ENCODE measurements around the gene PGS1.

Gene PGS1

DNA sequence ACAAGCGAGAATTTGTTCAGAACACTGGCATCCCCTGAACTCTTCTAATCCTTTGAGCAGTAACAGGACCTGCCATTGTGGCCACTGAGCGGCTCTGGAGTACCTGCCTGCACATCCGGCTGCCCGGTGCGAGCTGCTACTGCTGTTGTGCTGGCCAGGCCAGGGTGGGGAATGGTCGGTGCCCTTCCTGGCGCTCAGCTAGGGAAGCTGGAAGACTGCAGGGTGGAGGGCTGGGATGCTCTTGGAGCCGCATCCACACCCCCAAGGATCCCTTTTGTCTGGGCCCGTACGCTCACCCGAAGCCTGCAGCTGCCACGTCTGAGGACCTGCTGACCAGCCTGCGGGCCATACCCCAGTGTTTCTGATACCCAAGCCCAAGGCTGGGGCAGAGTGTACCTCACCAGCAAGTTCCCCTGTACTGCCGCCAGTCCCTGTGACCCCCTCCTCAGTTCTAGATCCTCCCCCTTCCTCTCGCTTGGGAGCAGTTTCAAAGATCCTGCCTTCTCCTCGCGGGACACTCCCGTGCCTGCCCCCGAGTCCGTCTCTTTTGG lies 49.7 kb downstream of the PGS1 start:
- no peak for DNase-seq

DNA sequence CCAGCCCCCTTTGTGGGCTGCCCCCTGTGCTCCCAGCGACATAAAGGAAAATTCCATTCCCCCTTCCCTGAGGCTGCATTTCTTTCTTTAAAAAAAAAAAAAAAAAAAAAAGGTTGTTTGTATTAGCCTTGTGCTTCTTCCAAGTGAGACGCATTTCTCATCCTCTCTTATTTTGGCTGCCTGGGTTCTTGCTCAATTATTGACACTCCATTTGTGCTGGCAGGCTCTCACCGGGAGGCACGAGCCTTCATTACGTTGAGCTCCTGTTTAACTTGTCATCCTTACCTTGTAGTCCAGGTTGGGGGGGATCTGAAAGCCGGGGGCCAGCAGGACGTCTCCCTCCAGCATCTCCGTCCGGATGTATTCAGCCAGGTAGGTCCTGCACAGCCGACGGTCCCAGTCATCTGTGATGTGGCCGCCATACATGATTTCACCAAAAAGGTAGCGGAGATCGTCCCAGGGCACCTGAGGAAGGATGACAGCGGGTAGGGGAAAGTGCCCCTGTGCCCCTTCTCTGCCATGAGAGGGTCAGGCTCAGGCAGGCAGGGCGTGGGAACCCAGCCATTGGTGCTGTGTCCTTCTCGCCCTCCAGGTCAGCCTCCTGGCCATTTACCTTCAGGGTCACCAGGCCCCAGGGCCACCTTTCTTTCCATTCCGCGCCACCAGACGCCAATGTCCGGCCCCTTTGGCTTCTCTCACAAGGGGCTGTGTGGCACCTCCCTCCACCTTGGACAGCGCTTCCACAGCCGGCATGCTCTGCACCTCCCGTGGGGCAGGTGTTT lies 50.6 kb downstream of the PGS1 start:
- DNase-seq = no peak

DNA sequence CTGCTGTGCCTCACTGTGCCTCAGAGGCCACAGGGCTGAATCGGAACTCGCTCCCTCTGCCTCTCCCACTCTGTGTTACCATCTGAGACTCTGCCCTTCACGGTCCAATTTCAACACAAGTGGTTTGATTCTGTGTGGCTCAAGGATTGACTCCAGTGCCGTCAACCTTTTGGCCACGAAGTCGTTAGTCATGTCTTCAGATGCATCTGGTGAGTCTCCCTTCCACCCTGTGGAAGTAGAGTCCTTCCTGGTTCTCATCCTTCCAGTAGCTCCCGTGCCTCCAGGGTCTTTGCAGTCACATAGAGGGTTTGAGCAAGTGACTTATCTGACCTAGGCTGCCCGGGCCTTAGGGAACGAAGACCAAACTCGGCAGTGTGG lies 51.2 kb downstream of the PGS1 start:
- DNase-seq = no peak

DNA sequence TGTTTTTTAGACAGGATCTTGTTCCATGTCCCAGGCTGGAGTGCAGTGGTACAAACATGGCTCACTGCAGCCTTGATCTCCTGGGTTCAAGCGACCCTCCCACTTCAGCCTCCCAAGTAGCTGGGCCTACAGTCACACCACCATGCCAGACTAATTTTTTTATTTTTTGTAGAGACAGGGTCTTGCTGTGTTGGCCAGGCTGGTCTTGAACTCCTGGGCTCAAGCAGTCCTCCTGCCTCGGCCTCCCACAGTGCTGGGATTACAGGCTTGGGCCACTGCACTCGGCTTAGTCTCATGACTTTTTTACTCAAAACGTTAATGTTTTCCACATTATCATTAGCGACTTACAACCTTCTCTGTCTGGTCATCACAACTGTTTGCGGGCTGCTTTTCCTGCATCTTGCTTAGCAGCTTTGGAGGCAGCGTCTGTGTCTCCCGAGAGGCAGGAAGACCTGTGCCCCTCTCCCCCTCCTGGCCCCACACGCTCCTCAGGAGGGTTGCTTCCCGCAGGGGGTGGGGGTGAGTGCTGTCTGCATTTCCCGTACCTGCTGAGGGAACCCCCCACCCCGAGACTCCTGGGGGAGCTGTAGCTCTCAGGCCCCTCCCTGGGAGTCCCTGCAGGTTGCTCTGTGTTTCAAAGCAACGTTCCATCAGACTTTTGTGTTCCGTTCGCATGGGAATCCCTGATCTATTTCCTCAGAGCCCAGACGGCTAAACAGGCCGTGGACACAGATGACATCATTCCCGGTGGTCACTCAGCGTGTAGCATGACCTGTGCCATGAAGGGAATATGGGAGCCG lies 52.6 kb downstream of the PGS1 start:
- no peak for DNase-seq

DNA sequence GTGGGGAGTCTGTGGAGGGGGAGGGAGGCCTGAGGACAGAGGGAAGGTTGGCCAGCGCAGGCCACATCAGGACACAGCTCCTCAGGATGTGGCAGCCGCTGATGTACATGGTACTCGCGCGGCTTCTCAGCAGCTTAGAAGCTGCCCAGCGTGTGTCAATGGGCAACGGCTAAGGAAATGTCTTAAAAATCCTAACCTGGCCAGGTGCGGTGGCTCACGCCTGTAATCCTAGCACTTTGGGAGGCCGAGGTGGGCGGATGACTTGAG lies 53.2 kb downstream of the PGS1 start:
- no peak for DNase-seq

DNA sequence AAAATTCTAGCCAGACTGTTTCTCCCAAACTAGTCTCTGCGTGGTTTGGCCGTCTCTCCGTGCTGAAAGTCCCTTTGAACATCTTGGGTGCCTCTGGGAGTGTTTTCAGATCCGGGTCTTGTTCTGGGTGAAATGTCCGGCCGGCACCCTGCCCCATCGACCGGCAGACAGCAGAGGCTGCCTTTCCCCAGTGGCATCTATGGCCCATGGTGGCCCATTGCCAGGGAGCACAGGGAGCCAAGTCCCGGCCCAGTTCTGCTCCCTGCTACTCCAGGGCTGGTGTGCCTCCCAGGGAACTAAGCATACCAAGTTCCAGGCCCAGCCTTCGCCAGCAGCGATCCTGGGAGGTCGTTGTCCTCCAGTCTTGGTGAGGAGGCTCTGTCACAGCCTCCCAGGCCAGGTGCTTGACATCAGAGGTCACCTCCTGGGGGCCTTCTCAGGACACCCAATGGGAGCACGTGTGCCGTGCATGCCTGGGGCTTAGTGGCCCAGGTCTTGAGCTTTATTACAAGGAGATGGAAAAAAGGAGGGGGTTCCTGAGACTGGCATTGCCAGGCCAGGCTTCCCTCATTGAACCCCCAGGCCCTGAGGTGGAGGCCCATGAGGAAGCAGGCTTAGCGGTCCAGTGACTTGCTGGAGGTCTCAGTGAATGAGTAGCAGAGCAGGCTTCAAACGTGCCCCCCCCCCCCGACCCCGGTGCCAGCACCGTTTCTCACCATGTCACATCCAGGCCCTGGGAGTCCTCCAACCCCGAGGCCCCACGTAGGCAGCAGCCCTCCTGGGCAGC lies 54.0 kb downstream of the PGS1 start:
- no peak for DNase-seq

DNA sequence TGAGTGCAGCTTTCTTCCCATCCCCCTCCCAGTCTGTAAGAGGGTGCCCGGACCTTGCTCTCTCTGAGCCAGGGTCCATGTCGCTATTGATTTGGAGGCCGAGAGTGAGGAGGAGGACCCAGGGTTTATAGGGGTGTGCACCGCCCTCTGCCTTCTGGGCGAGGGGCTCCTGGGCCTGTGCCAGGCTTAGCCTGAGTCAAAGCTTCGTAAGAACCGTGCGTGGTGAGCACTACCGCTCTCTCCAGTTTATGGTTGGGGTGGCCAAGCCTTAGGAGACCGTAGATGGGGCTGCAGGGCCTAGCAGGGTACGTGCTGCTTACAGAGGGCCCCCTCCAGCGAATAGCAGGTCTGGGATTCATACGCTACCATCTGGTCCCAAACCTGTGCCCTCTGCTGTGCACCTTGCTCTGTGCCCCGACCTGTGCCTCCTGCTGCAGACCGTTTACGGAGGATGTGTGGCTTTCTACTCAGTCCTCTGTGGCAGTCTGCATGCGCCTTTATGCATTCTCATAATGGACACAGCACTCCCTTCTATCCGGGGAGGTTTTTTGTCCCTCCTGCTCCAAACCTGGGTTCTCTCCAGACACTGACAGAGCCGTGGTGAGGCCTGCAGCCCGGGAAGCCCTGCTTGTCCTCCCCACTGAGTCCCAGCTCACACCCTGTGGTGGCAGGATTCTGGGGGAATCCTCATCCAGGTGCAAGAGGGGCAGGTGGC lies 54.7 kb downstream of the PGS1 start:
- DNase-seq = no peak

DNA sequence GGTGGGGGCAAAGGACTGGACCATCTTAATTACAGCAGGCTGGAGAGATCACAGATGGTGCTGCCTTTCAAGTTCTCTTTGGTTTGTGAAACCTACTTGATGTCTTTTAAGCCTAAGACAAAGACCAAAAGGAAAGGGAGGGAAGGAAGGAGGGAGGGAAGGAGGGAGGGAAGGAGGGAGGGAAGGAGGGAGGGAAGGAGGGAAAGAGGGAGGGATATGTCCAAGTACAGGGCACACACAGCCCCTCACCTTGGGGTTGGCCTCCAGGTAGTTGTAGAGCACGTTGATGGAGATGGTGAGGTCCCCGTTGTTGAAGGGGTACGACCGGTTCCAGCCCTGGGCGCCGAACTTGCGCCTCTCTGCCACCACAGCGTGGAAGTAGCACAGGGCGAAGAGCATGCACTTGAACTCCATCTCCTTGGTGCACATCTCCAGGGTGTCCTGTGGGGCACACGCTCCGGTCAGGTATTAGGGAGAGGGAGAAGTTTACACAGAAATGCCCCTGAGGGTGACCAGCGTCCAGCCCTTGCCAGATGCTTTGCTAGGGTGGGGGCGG lies 55.4 kb downstream of the PGS1 start:
- no peak for DNase-seq

DNA sequence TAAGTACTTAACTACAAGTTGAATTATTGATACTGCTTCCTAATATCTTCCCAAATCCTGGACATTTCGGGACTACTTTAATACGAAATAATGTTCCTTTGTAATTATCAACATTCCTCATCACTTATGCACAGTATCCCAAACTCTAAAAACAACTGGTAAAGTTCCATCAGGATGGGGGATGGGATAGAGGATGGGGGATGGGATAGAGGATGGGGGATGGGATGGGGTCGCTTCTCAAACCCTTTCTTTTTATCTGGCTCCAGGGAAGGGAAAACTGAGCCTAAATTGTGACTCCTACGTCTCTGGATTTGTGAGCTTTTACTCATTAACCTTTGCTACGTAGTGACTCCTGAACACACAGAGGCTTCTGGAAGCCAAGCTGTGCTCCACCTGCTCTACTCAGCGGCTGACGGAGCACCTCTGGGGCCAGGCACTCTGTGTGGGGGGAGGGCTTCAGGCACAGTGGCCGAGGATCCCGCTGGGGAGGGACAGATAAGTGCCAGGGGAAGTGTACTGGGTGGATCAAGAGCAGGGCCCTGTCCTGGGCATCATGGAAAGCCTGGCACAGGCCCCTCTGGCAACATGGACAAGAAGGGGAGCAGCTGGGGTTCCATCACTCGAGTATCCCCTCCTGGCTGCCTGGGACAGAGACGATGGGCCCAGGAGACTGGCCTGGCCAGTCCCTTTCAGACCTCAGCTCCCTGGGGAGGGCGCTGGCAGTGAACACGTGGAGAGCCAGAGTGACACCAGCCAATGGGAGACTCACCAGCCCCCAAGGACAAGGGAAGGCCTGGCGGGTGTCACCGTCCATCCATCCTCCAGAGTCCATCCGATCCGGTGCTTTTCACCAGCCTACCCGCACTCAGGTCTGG lies 56.2 kb downstream of the PGS1 start:
- DNase-seq = no peak

DNA sequence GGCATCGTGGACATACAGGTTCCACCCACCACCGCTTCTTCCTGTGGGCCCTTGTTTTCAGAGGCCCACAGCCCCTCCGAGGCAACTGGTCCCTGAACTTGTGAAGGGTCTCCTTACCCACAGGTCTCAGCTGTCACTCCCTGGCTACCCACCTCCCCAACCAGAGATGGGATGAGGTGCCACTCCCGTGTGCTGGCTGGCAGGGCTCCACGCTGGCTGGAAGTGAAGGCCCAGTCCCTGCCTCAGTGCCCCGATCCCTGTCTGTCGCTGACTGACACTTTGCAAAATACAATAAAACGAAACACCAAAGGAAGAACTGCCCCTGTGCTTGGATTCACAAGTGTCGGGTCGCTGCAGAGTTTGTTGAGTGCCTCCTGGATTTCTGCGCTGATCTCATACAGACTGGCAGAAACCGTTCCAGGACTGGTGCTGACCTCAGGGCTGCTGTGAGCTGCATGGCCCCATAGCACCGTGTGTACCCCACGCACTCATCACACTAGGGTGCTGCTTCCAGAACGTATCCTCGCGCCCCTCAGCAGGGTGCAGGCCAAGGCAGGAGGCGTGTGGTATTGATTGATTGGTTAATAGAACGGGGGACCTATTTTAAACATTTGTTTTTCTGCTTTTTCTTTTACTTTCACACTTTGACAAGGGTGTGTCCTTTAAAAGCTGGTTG lies 57.0 kb downstream of the PGS1 start:
- no peak for DNase-seq

DNA sequence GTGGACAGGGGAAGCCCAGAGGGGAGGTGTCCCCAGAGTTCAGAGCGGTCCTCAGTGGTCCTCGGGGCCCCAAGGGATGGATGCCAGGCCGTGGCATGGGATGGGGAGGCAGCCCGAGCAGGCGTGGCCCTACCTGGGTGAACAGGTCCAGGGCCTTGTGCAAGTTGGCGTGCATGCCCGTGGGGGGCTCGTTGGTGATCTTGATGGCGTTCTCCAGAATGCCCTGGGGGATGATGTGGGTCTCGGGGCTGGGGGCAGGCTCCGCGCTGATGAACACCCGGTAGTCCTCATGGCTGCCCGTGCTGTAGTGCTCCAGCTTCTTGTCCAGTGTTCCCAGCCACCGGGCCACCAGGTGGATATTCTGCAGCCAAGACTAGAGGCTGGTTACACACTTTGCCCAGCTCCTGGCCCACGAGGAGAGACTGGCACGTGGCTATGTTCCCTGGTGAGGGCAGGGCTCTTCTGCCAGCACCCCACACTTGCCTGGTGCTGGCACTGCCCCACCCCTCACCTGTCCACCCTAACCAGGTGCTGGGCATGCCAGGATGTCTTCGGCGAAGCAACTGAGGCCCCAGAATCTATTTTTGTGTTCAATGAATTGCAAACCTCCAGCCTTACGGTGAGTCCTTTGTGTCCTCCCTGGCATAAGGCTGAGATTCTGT lies 59.2 kb downstream of the PGS1 start:
- DNase-seq = no peak

DNA sequence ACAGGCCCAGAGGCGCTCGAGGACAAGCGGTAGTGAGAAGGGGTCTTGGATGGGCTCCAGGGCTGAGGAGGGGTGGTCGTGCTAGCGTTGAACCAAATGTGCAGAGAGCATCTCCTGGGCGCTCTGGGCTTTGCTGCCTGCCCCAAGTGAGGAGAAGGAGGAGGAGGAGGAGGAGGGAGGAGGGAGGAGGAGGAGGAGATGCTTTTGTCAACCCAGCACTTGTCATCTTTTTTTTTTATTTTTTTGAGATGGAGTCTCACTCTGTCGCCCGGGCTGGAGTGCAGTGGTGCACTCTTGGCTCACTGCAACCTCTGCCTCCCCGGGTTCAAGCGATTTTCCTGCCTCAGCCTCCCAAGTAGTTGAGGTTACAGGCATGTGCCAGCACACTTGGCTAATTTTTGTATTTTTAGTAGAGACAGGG lies 59.8 kb downstream of the PGS1 start:
- DNase-seq = no peak

DNA sequence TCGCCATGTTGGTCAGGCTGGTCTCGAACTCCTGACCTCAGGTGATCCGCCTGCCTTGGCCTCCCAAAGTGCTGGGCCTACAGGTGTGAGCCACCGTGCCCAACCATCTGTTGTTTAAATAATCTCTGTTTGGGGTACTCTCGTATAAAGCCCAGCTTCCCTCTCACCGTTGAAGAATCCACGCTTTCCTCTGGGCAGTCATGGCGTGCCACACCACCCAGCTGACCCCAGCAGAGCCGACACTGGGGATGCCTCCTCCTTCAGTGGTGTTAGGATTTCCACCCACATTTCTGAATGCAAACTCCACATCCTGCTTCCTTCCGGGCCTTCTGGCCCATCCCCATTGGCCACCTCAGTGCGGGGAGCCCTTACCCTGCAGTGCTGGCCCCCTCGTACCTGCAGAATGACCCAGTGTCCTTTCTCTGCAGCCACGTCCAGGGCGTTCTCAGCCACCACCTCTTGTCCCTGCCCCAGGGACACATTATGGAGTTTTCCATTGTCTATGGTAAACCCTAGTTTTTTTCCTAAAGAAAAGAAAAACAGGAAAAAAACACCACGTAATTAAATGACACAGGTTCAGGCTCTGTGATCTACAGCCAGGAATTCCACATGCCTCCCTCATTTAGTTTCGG lies 60.4 kb downstream of the PGS1 start:
- no peak for DNase-seq

DNA sequence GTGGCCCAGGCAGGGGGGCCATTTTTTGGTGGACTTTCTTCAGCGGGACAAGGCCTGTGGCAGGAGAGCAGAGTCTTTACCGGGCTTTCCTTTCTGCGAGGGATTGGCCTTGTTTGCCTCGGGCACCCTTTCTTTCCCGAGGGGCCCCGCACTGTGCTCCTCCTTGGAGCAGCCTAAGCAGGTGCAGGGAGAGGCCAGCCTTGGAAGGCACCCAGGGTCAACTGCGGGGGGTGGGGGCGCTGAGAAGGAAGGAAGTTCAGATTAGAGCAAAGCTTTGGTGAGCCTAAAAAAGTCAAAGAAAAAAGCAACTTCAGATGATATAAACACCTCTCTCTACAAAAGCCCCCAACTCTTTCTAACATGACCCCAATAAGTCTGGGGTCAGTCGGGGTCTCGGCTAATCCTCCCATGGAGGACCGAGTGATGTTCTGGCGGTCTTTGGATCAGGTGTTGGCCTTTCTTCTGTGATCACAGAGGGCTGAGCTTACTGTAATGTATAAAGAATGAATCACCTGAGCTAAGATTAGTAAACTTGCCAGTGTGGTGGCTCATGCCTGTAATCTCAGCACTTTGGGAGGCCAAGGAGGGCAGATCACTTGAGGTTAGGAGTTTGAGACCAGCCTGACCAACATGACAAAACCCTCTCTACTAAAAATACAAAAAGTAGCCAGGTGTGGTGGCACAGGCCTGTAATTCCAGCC lies 63.0 kb downstream of the PGS1 start:
- DNase-seq = no peak

DNA sequence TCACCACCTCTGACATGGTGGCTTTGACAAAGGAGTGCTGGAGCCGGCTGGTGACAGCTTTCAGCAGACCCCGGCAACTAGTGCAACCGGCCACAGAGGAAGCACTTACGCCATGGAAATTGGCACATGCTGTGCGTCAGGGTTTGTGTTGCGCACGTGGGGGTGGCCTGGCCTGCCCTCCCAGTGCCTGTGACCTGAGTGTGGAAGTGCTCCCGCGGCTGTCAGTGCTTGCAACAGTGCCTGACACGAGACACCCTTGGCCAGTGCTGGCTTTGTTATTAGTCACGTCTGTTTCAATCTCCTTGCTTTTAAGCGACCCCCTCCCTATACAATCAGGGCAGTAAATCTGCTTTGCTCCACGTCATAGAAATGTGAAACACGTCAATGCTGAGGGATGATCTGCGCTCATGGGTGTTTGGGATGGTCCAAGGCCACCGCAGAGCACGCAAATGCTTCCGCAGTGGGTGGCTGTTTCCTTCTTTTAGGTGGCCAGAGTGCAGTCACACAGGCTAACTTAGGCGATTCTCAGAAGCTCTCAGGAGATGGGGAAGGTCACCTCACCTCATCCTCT lies 64.3 kb downstream of the PGS1 start:
- no peak for DNase-seq

DNA sequence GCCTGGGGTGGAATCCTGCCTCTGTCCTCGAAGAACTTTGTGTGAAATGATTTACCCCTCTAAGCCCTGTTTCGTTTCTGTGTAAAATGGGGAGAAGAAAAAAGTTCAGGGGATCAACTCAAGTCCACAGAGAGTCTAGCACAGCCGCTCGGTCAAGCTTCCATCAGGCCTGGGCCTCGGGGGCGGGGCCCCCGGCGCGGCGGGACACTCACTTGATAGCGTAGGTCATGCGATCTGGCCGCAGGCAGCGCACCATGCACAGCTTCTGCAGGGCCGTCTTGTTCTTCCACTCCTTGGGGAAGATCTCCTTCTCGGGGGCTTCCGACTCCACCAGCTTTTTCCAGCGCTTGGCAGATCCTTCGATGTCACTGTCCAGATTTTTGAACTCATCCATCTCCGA lies 65.9 kb downstream of the PGS1 start:
- DNase-seq = no peak

DNA sequence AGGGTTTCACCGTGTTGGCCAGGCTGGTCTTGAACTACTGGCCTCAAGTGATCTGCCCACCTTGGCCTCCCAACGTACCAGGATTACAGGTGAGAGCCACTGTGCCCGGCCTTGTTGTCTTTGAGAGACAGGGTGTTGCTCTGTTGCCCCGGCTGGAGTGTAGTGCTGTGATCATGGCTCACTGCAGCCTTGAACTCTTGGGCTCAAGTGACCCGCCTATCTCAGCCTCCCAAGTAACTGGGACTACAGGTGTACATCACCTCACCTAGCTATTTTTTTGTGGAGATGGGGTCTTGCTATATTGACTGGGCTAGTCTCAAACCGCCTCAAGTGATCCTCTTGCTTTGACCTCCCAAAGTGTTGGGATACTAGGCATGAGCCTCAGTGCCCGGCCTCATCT lies 68.4 kb downstream of the PGS1 start:
- no peak for DNase-seq

DNA sequence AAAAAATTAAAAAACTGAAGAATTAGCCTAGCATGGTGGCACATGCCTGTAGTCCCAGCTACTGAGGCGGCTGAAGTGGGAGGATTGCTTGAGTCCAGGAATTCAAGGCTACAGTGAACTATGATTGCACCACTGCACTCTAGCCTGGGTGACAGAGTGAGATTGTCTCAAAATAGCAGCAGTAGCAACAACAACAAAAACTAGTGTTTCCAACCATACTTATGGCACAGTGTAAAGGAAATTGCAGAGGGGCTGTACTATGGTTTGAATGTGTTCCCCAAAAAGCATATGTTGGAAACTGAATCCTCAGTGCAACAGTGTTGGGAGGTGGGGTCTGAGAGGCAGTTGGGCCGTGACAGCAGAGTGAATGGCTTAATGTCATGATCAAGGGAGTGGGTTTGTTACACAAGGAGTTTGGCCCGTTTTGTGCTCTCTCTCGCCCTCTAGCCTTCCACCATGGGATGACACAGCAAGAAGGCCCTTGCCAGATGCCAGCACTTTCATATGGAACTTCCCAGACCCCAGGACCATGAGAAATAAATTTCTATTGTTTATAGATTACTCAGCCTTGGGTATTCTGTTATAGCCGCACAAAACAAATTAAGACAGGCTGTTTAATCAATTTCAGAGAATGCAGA lies 70.0 kb downstream of the PGS1 start:
- peak in 1 of 2 experiments; percentile 19 for DNase-seq

Data from activated CD4-positive, alpha-beta T cell treated with anti-CD3 and anti-CD28 coated beads, Interleukin-2, amount 50 U/mL, for 48 hours (primary cell).